Measurements from ENCODE around the gene LAG3. TPM values are rescaled to one million over a fixed set of nuclear protein-coding genes. Genes with fewer than 3 reads are reported as not detected.

The LAG3 gene
- total RNA-seq, 1 donor from 2014 or later, result 1.5 TPM

DNA sequence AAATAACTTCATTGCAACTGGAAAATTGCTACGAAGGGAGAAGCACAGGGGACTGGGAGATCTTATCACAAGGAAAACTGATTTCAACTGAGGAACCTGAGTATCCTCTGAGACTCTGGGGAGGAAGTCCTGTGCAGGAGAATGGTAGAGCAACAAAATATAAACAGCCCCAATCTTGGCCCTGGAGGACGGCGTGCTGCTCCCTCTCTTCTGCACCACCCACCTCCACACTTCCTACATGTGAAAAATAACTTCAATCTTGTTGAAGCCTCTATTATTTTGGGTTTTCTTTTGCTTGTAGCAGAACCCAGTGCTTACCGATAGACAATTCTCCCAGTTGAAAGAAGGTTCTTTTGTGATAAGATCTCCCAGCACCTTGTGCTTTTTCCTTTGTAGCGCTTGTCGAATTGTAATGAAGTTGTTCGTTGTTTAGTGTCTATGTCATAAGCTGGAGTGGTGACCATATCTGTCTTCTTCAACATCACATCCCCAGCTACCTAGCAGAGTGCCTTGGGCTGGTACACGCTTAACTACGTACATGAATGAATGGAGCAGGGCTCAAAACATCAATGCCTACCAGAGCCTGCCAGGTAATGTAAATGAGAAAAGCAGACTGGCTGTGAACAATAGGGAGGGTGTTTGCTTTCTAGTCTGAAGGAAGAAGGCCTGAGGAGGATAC is 14.2 kb downstream of the LAG3 start:
- no peak for DNase-seq

DNA sequence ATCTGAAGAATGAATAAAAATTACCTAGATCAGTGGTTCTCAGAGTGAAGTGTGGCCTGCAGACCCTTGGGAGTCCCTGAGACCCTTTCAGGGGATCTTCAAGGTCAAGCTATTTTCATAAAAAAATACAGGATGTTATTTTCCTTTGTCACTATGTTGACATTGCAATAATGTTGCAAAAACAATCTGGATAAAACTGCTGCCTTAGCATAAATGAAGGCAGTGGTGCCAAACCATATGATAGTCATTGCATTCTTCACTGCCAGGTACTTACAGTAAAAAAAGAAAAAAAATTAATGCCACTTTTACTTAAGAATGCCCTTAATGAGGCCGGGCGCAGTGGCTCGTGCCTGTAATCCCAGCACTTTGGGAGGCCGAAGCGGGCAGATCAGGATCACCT is 15.0 kb downstream of the LAG3 start:
- ATAC-seq (no peak), DNase-seq (no peak)
- Histone ChIP-seq H3K27me3 (no peaks in the 10 kb centered on the region), H3K4me1 (peaks cover 26% of the 10 kb centered on the region), H3K27ac (no peak overlapping the region), H3K9me3 (no peaks in the 10 kb centered on the region), H3K36me3 (no peaks in the 10 kb centered on the region), H3K4me3 (no peak overlapping the region)
- TF ChIP-seq, protein P1, sequence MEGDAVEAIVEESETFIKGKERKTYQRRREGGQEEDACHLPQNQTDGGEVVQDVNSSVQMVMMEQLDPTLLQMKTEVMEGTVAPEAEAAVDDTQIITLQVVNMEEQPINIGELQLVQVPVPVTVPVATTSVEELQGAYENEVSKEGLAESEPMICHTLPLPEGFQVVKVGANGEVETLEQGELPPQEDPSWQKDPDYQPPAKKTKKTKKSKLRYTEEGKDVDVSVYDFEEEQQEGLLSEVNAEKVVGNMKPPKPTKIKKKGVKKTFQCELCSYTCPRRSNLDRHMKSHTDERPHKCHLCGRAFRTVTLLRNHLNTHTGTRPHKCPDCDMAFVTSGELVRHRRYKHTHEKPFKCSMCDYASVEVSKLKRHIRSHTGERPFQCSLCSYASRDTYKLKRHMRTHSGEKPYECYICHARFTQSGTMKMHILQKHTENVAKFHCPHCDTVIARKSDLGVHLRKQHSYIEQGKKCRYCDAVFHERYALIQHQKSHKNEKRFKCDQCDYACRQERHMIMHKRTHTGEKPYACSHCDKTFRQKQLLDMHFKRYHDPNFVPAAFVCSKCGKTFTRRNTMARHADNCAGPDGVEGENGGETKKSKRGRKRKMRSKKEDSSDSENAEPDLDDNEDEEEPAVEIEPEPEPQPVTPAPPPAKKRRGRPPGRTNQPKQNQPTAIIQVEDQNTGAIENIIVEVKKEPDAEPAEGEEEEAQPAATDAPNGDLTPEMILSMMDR (IDR thresholded peaks at IDR 0.05), result no peak
- intact Hi-C loops (cut with DNase I), result no loop called here

More for the DNA sequence above, 14.2 kb downstream of the LAG3 start:
- Histone ChIP-seq H3K27ac (no peak overlapping the region), H3K27me3 (no peaks in the 10 kb centered on the region), H3K4me3 (no peak overlapping the region), H3K36me3 (no peaks in the 10 kb centered on the region), H3K4me1 (peaks cover 22% of the 10 kb centered on the region), H3K9me3 (no peaks in the 10 kb centered on the region)
- ATAC-seq, result no peak
- TF ChIP-seq, protein P1 (IDR thresholded peaks at IDR 0.05), result no peak
- intact Hi-C loops (cut with DNase I), result no loop called here

DNA sequence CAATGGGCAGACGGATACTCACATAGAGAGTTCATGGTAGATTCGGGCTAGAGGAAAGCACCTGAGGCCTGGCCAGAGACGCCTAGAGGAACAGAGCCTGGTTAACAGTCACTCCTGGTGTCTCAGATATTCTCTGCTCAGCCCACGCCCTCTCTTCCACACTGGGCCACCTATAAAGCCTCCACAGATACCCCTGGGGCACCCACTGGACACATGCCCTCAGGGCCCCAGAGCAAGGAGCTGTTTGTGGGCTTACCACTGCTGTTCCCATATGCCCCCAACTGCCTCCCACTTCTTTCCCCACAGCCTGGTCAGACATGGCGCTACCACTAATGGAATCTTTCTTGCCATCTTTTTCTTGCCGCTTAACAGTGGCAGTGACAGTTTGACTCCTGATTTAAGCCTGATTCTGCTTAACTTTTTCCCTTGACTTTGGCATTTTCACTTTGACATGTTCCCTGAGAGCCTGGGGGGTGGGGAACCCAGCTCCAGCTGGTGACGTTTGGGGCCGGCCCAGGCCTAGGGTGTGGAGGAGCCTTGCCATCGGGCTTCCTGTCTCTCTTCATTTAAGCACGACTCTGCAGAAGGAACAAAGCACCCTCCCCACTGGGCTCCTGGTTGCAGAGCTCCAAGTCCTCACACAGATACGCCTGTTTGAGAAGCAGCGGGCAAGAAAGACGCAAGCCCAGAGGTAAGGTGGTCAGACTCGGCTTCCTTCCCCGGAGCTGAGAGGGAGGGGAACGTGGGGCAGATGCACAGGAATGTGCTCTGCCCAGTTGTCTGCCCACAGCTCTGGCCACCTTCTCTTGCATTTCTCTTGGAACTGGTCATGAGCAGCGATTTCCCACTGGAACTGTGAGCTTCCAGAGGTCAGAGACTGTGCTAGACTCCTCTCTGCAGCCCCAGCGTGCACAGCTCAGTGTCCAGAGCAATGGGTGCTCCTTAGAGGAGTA is 16.9 kb downstream of the LAG3 start, which contains the start of gene CD4:
Gene CD4, plus strand, starts transcription at position 557 of the 953 bp plus-strand sequence. CDS start 10,611 bp downstream, outside the sequence.
- DNase-seq, result peak; percentile 78
- TF ChIP-seq, protein P1 (IDR thresholded peaks at IDR 0.05), result no peak
- peaks cover 36% of the 10 kb centered on the region for H3K4me1 ChIP-seq
- no peaks in the 10 kb centered on the region for H3K36me3 ChIP-seq
- intact Hi-C loops (cut with DNase I), result no loop called here
- H3K9me3 ChIP-seq, result no peaks in the 10 kb centered on the region
- peak within 1 kb of the TSS; percentile 85 for H3K27ac ChIP-seq
- no peaks in the 10 kb centered on the region for H3K27me3 ChIP-seq
- ATAC-seq, result peak; percentile 83
- peak within 1 kb of the TSS; percentile 55 for H3K4me3 ChIP-seq

DNA sequence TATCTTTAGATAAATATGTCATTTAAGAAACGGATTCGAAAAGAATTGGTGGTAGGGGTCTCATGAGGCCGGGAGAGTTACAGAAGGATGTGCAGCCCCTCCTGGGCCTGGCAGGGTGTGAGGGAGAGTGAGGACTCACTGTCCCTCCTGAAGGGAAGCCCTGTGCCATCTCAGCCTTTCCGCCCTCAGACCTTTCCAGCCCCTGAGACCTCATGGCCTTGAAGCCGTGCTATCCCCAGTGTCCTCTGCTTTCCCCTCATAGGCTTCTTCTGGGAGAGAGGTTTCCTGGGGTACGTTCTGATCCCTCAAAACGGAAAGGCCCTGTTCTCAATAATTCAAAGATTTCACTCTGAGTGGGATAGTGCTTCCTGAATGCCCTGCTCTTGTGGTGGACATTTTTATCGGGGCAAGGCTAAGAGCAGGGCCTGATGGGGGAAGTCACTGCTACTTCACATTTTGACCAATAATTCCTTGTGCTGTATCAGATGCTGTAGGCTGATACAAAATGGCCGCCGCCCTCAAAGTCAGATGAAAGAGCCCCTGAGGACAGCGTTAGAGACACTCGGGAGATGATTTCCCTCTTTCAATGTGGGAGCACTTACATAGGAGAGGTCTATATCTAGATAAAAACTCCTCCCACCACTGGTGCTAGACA is 18.3 kb downstream of the LAG3 start:
- Histone ChIP-seq H3K36me3 (peaks cover 7% of the 10 kb centered on the region), H3K4me3 (peak overlapping the region; percentile 55), H3K9me3 (no peaks in the 10 kb centered on the region), H3K4me1 (peaks cover 36% of the 10 kb centered on the region), H3K27ac (peak overlapping the region; percentile 85), H3K27me3 (no peaks in the 10 kb centered on the region)
- TF ChIP-seq, protein P1 (IDR thresholded peaks at IDR 0.05), result no peak
- DNase-seq (no peak), ATAC-seq (peak; percentile 30)
- intact Hi-C loops (cut with DNase I), result no loop called here

DNA sequence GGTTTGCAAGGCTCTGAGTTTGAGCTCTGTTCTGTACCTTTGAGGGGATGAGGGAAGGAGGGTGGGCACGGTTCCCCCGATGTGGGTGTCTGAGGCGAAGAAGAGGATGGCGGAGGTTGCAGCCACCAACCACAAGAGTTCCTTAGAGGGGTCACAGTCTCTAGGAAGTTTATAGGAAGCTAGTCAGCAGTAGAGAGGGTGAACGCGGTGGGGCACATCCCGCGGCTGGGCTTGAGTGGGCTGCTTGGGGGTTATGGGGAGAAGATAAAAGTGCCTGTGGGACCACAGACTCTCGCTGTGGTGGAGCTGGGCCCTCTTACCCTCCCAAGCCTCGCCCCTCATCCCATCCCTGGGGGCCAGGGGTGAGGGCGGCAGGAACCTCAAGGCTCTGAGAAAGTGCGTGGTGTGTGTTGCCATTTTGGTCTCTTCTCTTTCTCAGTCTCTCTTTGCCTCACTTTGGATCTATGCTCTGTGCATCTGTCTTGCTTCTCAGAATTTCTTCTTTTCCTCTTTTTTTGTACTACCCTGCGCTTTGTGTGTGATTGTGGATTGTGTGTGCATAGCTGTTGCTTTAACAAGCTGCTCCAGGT is 19.7 kb downstream of the LAG3 start:
- H3K27ac ChIP-seq, result peak overlapping the region; percentile 82
- H3K27me3 ChIP-seq, result no peaks in the 10 kb centered on the region
- DNase-seq (no peak), ATAC-seq (peak; percentile 3)
- H3K36me3 ChIP-seq, result peaks cover 8% of the 10 kb centered on the region
- peaks cover 33% of the 10 kb centered on the region for H3K4me1 ChIP-seq
- intact Hi-C loops (cut with DNase I), result no loop called here
- TF ChIP-seq, protein P1 (IDR thresholded peaks at IDR 0.05), result no peak
- H3K4me3 ChIP-seq, result peak overlapping the region; percentile 55
- no peaks in the 10 kb centered on the region for H3K9me3 ChIP-seq
